WERI-Rb-1 (cell line): ENCODE measurements around the gene PFN3.

ENCODE experiments used
- DNase-seq: peaks from one replicate; pipeline ENCODE4 v3.0.0-alpha.2; 2020
- H3K27ac ChIP-seq: fragments of 250-450 bp; sonication (Bioruptor Pico); 2 replicates; pipeline ENCODE4 v1.5.1; 2020; ENCODE audit warnings: mild to moderate bottlenecking, moderate library complexity
- H3K27me3 ChIP-seq: fragments of 250-450 bp; sonication (Bioruptor Pico); 2 replicates; pipeline ENCODE4 v1.5.1; 2021; ENCODE audit warnings: mild to moderate bottlenecking, low read depth, moderate library complexity; ENCODE audit not compliant: insufficient read depth, severe bottlenecking
- H3K36me3 ChIP-seq: fragments of 250-450 bp; sonication (Bioruptor Pico); 2 replicates; pipeline ENCODE4 v1.5.1; 2020; ENCODE audit warnings: mild to moderate bottlenecking, moderate library complexity
- H3K4me3 ChIP-seq: 2 replicates; pipeline ENCODE4 v1.5.1; 2011; ENCODE audit warnings: low read depth, mild to moderate bottlenecking, control low read depth, low read length
- H3K9me3 ChIP-seq: fragments of 250-450 bp; sonication (Bioruptor Pico); 2 replicates; pipeline ENCODE4 v1.5.1; 2021; ENCODE audit warnings: mild to moderate bottlenecking, moderate library complexity; ENCODE audit not compliant: severe bottlenecking
- TF ChIP-seq, protein P1 (sequence below): IDR thresholded peaks from 2 replicates; pipeline ENCODE4 v1.5.1; 2011; ENCODE audit warnings: low read depth, mild to moderate bottlenecking, control low read depth, inconsistent platforms, low read length

PFN3 gene

DNA sequence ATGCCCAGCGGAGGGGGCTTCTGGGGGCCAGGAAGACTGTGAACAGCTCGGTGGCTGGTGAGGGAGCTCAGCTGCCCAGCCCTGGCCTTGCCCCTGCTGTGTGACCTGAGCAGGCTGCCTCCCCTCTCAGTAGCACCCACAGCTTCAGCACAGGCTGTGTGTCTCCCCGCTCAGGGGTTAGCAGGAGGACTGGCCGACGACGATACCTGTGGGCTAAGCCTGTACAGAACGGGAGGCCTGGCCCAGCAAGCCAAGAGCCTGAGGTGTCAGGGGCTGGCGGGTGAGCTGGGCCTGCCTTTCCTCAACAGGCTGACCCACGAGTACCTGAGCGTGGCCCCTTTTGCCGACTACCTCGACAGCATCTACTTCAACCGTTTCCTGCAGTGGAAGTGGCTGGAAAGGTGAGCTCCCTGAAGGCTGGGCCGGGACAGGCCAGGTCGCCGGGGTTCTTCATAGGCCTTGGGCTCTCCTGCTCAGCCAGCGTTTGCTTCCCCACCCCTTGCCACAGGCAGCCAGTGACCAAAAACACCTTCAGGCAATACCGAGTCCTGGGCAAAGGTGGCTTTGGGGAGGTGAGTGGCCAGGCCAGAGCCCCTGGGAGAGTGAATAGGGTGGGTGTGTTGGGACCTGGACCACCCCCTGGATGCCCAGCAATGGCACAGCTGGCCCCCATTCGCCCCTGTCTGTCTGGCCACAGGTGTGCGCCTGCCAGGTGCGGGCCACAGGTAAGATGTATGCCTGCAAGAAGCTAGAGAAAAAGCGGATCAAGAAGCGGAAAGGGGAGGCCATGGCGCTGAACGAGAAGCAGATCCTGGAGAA, 32.6 kb upstream of the PFN3 start:
- TF ChIP-seq, protein P1, sequence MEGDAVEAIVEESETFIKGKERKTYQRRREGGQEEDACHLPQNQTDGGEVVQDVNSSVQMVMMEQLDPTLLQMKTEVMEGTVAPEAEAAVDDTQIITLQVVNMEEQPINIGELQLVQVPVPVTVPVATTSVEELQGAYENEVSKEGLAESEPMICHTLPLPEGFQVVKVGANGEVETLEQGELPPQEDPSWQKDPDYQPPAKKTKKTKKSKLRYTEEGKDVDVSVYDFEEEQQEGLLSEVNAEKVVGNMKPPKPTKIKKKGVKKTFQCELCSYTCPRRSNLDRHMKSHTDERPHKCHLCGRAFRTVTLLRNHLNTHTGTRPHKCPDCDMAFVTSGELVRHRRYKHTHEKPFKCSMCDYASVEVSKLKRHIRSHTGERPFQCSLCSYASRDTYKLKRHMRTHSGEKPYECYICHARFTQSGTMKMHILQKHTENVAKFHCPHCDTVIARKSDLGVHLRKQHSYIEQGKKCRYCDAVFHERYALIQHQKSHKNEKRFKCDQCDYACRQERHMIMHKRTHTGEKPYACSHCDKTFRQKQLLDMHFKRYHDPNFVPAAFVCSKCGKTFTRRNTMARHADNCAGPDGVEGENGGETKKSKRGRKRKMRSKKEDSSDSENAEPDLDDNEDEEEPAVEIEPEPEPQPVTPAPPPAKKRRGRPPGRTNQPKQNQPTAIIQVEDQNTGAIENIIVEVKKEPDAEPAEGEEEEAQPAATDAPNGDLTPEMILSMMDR, result no peak
- no peak overlapping the region for H3K27ac ChIP-seq
- no peak overlapping the region for H3K4me3 ChIP-seq
- H3K9me3 ChIP-seq, result no peaks in the 10 kb centered on the region
- H3K27me3 ChIP-seq, result no peaks in the 10 kb centered on the region
- no peak for DNase-seq
- peaks cover 3% of the 10 kb centered on the region; the same call in 1 of the 2 replicates for H3K36me3 ChIP-seq

DNA sequence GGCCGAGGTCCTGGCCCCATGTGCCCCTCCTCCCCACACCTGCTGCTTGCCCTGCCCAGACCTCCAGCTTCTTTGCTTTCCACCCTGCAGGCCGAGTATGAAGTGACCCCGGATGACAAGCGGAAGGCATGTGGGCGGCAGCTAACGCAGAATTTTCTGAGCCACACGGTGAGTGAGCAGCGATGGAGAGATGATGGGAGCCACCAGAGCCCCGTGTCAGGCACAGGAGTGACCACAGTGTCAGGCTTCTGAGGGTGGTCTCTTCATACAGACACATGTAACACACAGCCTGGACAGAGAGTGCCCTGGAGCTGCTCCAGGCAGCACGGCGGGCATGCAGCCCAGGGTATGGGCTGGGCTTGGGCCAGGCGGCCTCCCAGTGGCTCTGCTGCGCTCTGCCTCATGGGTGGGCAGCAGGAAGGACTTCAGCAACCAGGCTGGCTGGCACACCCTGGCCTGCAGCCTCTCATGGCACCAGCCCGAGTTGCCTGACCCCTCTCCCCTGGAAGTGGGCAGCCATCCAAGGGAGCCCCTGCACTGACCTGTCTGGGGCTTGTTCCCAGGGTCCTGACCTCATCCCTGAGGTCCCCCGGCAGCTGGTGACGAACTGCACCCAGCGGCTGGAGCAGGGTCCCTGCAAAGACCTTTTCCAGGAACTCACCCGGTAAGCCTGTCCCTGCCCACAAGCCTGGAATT, 31.8 kb upstream of the PFN3 start:
- Histone ChIP-seq H3K27ac (no peak overlapping the region), H3K4me3 (no peak overlapping the region), H3K27me3 (no peaks in the 10 kb centered on the region), H3K36me3 (peaks cover 3% of the 10 kb centered on the region; the same call in 1 of the 2 replicates), H3K9me3 (no peaks in the 10 kb centered on the region)
- no peak for DNase-seq
- TF ChIP-seq, protein P1, result no peak

DNA sequence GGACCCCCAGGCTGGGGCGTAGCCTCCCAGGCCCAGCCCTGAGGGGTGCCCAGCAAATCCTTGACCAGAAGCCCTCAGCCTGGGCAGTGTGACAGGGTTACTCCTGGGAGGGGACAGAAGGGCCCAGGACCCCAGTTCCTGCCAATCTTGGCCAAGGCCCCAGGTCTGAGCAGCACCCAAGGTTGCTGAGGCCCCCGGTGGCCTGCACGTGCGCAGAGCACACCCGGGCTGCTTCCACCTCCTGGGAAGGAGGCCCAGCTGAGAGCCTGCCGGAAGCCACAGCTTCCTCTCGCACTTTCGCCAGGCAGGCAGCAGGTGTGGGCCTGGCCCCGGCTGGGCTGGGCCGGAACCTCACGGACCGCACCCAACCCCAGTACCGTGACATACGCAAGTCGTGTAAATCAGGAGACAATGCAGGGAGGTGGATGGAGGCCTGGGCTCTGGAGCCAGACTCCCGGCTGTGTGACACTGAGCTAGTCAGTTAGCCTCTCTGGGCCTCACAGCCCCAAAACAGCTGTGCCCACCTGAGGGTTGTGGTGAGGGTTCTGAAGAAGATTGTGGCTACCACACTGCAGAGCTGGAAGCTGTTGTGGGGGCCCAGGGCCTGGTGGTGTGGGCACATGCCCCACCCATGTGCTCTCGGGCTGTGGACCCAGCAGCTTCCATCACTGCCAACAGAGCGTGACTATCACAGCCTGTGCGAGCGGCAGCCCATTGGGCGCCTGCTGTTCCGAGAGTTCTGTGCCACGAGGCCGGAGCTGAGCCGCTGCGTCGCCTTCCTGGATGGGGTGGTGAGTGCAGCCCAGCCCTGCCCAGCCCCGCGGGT, 31.1 kb upstream of the PFN3 start:
- TF ChIP-seq, protein P1, result no peak
- Histone ChIP-seq H3K27ac (no peak overlapping the region), H3K27me3 (no peaks in the 10 kb centered on the region), H3K36me3 (peaks cover 3% of the 10 kb centered on the region; the same call in 1 of the 2 replicates), H3K9me3 (no peaks in the 10 kb centered on the region), H3K4me3 (no peak overlapping the region)
- DNase-seq, result no peak

DNA sequence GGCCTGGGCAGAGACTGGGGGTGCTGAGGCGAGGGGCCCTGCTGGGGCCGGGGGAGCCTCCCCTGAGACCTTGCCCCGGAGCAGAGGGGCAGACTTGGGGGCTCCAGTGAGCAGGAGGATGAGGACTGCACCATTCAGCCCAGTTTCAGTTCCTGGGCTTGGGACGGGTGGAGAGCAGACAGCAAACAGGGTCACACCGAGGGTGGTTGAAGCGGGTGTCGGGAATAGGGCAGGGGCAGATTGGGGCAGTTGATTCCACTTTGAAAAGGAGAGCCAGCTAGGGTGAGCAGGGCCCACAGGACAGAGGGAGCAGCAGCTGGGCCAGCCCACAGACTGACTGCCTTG, 30.5 kb upstream of the PFN3 start:
- Histone ChIP-seq H3K4me3 (no peak overlapping the region), H3K27ac (no peak overlapping the region), H3K9me3 (no peaks in the 10 kb centered on the region), H3K36me3 (peaks cover 3% of the 10 kb centered on the region; the same call in 1 of the 2 replicates), H3K27me3 (no peaks in the 10 kb centered on the region)
- TF ChIP-seq, protein P1, result no peak
- DNase-seq, result no peak

DNA sequence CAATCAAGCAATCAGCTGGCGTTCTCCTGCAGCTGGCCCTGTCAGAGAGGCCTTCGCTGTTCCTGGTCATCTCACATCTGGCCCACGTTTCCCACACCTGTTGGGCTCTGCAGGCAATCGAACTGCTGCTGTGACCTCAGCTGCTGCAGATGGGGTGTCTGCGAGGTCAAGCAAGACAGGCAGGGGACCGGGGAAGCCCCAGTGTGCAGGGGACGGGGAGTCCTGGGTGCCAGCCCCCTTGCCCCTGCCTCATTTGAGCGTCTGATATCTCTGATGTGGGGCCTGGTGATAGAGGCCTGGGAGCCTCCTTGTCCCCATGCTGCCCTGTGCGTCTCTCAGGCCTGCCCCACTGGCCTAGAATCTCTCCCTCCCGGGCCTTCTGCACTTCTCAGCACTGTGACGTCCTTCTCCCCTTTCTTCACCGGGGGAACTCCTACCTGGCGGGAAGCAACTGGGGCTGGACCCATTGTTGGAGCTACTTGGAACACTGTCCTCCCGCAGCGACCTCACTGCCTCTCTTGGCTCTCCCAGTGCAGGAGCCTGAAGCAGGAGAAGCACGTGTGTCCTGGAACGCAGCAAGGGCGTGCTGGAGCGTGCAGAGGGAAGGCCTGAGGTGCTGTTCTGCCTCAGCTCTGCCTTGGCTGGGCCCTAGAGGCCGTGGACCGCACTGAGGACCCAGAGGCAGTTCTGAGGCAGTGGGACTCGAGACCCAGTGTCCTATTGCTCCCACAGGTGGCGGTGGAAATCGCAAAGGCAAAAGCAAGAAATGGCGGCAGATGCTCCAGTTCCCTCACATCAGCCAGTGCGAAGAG, 29.9 kb upstream of the PFN3 start:
- no peak for DNase-seq
- Histone ChIP-seq H3K4me3 (no peak overlapping the region), H3K36me3 (peaks cover 3% of the 10 kb centered on the region; the same call in 1 of the 2 replicates)

More for the DNA sequence above, 29.9 kb upstream of the PFN3 start:
- Histone ChIP-seq H3K27me3 (no peaks in the 10 kb centered on the region), H3K27ac (no peak overlapping the region), H3K9me3 (no peaks in the 10 kb centered on the region)
- TF ChIP-seq, protein P1, result no peak
